ENCODE data around the gene PVRIG. TPM values are rescaled to one million over a fixed set of nuclear protein-coding genes. Genes with fewer than 3 reads are reported as not detected.
A peak's percentile ranks its signal among the peaks of the same experiment; 100 is the strongest.
"Not testable (repeated sequence)": the region's sequence is repeated elsewhere in the genome, so short reads cannot be mapped to it uniquely, and the experiment has no call there.

Gene PVRIG
- total RNA-seq, 5 donors from 2014 or later (not counting 1 experiment from before 2014, with no cell fraction given) = 45.0 to 96.8 (median 78.0) TPM

DNA sequence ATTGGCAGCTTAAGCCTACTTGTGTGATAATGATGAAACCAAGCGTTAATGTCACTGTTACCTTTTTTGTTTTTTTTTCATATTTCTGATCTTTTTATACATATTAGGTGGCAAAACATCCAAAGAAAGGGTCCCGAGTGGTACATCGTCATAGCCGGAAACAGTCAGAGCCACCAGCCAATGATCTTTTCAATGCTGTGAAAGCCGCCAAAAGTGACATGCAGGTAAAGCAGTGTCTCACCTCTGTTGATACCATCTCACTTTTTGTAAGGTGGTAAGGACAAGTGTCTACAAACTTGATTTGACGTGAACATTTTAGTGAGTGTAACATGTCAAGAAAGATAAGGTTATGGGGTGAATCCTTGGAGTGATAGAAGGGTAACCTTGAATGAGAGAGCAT lies 37.1 kb upstream of the PVRIG start:
- peak overlapping the region; percentile 23 for H3K27ac ChIP-seq (ENCODE audit: low read length)
- Mint-ChIP-seq H3K4me1 (peaks cover 31 to 37% (median 32%) of the 10 kb centered on the region in 3 donors), H3K27ac (peak overlapping the region; percentile 84 to 90), H3K4me3 (peak overlapping the region in 1 of 3 donors; percentile 59)
- H3K4me3 ChIP-seq (ENCODE audit: control insufficient read depth in 1 of 2, extremely low read depth in 1 of 2, low read length in 1 of 2); H3K9me3 ChIP-seq; H3K36me3 ChIP-seq (ENCODE audit: control insufficient read depth in 2 of 2, extremely low read depth in 1 of 2, insufficient read depth in 1 of 2, low read length in 1 of 2); H3K36me3 Mint-ChIP-seq; H3K27me3 Mint-ChIP-seq; H3K9me3 Mint-ChIP-seq; H3K27me3 ChIP-seq (replicated peaks in 1 of 2; ENCODE audit: control insufficient read depth in 2 of 2, extremely low read depth in 1 of 2, insufficient read depth in 2 of 2, low read length in 1 of 2); CTCF ChIA-PET: not testable (repeated sequence)
- WGBS (ENCODE audit: insufficient coverage) = no CpG with 5 or more reads among the region's 6 CpGs
- DNase-seq (peak in 3 of 35 experiments; percentile 29 to 57 (median 41)), ATAC-seq (replicated peaks in 1 of 4) (peak in 1 of 4 experiments; percentile 33)
- POLR2A ChIA-PET = interaction anchor here (0.6 kb wide), 2 partner anchors 248 to 262 kb away, joined by 3 read pairs; no protein-coding TSS in a partner anchor
- H3K4me1 ChIP-seq (ENCODE audit: control insufficient read depth in 1 of 2, extremely low read depth in 1 of 2, insufficient read depth in 2 of 2, low read length in 2 of 2) = peaks cover 26 to 27% of the 10 kb centered on the region in 2 experiments

DNA sequence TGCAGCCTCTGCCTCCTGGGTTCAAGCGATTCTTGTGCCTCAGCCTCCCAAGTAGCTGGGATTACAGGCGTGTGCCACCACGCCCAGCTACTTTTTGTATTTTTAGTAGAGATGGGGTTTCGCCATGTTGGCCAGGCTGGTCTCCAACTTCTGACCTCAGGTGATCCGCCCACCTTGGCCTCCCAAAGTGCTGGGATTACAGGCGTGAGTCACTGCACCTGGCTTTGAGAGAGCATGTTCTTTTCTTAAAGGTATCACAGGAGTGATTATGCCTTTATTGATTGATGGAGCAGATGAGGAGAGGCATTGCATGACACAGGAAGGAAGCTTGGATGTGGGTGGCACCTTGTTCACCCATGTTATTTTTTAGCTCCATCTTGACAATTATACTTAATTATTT lies 36.7 kb upstream of the PVRIG start:
- H3K4me1 Mint-ChIP-seq = peaks cover 31 to 33% (median 32%) of the 10 kb centered on the region in 3 donors
- H3K27me3 Mint-ChIP-seq; H3K27me3 ChIP-seq (replicated peaks in 1 of 2; ENCODE audit: control insufficient read depth in 2 of 2, extremely low read depth in 1 of 2, insufficient read depth in 2 of 2, low read length in 1 of 2); DNase-seq; H3K36me3 ChIP-seq (ENCODE audit: control insufficient read depth in 2 of 2, extremely low read depth in 1 of 2, insufficient read depth in 1 of 2, low read length in 1 of 2); CTCF ChIA-PET; H3K9me3 ChIP-seq; H3K4me3 ChIP-seq (ENCODE audit: control insufficient read depth in 1 of 2, extremely low read depth in 1 of 2, low read length in 1 of 2); H3K4me3 Mint-ChIP-seq; H3K9me3 Mint-ChIP-seq; H3K27ac ChIP-seq (ENCODE audit: low read length); H3K36me3 Mint-ChIP-seq; ATAC-seq (replicated peaks in 1 of 4): not testable (repeated sequence)
- POLR2A ChIA-PET = interaction anchor here (0.6 kb wide), 2 partner anchors 247 to 261 kb away, joined by 3 read pairs; no protein-coding TSS in a partner anchor
- peak overlapping the region in 1 of 2 donors; percentile 90 for H3K27ac Mint-ChIP-seq
- WGBS (ENCODE audit: insufficient coverage) = 85% methylated on average over 5 of the region's 6 CpGs
- peaks cover 21 to 26% of the 10 kb centered on the region in 2 experiments for H3K4me1 ChIP-seq (ENCODE audit: control insufficient read depth in 1 of 2, extremely low read depth in 1 of 2, insufficient read depth in 2 of 2, low read length in 2 of 2)

DNA sequence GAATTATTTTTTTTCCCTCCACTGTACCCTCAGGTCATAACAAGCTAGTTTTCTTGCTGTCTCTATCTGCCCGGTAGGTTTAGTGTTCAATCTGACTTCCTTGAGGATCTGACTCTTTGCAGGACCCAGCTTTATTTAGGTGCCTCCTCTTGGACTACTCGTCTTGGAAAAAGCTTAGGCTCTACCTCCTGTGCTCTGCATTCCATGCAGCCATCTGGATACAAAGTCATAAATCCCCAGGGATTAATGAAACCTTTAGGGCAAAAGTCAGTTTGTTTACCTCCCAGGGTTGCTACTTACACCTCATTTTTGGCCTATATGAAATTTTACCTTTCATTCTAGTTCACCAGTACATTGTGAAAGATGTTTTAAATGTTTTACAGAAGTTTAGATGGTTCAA lies 34.0 kb upstream of the PVRIG start:
- ChIA-PET POLR2A (interaction anchor here in 1 of 2 donors (0.6 kb wide), 1 partner anchor 159 kb away, joined by 11 read pairs; no protein-coding TSS in a partner anchor), CTCF (interaction anchor here (0.7 to 1.4 kb wide), 3 partner anchors 19 to 95 kb away, joined by 4 to 6 read pairs (median 5); no protein-coding TSS in a partner anchor)
- Mint-ChIP-seq H3K36me3 (no peaks in the 10 kb centered on the region), H3K4me3 (no peak overlapping the region), H3K27ac (no peak overlapping the region), H3K4me1 (peaks cover 34 to 40% (median 37%) of the 10 kb centered on the region in 3 donors), H3K9me3 (peaks cover 0 to 2% (median 2%) of the 10 kb centered on the region in 3 donors), H3K27me3 (no peaks in the 10 kb centered on the region)
- ATAC-seq (replicated peaks in 1 of 4) (no peak), DNase-seq (no peak)
- H3K4me3 ChIP-seq (ENCODE audit: control insufficient read depth in 1 of 2, extremely low read depth in 1 of 2, low read length in 1 of 2) = no peak overlapping the region
- H3K36me3 ChIP-seq (ENCODE audit: control insufficient read depth in 2 of 2, extremely low read depth in 1 of 2, insufficient read depth in 1 of 2, low read length in 1 of 2) = no peaks in the 10 kb centered on the region
- H3K27me3 ChIP-seq (replicated peaks in 1 of 2; ENCODE audit: control insufficient read depth in 2 of 2, extremely low read depth in 1 of 2, insufficient read depth in 2 of 2, low read length in 1 of 2) = no peaks in the 10 kb centered on the region
- 93% methylated on average over 2 of the region's 2 CpGs for WGBS (ENCODE audit: insufficient coverage)
- H3K27ac ChIP-seq (ENCODE audit: low read length) = no peak overlapping the region
- H3K9me3 ChIP-seq = no peaks in the 10 kb centered on the region
- peaks cover 6 to 21% of the 10 kb centered on the region in 2 experiments for H3K4me1 ChIP-seq (ENCODE audit: control insufficient read depth in 1 of 2, extremely low read depth in 1 of 2, insufficient read depth in 2 of 2, low read length in 2 of 2)

DNA sequence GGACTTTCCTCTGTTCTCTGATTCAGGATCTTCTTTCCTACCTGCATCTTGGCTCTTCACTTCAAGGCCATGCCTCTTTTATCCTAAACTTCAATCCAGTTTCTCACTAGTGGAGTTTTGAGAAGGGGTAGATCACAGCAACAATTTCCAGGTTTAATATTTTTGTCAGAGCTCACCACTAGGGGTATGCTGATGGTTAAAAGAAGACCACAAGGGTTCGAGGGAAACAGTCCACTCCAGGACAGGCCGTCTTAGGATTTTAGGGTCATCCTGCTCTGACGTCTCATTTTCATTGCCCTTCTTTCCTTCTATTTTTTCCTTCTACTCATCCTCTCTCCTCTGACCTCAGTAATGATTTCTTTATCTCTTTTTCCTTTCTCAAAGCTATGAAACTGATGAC lies 30.7 kb upstream of the PVRIG start:
- H3K4me3 Mint-ChIP-seq = no peak overlapping the region
- POLR2A ChIA-PET = no interaction called here
- CTCF ChIA-PET = no interaction called here
- H3K27ac ChIP-seq (ENCODE audit: low read length) = no peak overlapping the region
- no peak for ATAC-seq (replicated peaks in 1 of 4)
- H3K4me1 Mint-ChIP-seq = peaks cover 32 to 43% (median 34%) of the 10 kb centered on the region in 3 donors
- no peaks in the 10 kb centered on the region for H3K9me3 ChIP-seq
- no peak overlapping the region for H3K4me3 ChIP-seq (ENCODE audit: control insufficient read depth in 1 of 2, extremely low read depth in 1 of 2, low read length in 1 of 2)
- H3K9me3 Mint-ChIP-seq = no peaks in the 10 kb centered on the region
- H3K27ac Mint-ChIP-seq = no peak overlapping the region
- peaks cover 0 to 32% of the 10 kb centered on the region in 2 experiments for H3K4me1 ChIP-seq (ENCODE audit: control insufficient read depth in 1 of 2, extremely low read depth in 1 of 2, insufficient read depth in 2 of 2, low read length in 2 of 2)
- DNase-seq = no peak
- H3K27me3 Mint-ChIP-seq = no peaks in the 10 kb centered on the region
- H3K36me3 ChIP-seq (ENCODE audit: control insufficient read depth in 2 of 2, extremely low read depth in 1 of 2, insufficient read depth in 1 of 2, low read length in 1 of 2) = no peaks in the 10 kb centered on the region
- H3K27me3 ChIP-seq (replicated peaks in 1 of 2; ENCODE audit: control insufficient read depth in 2 of 2, extremely low read depth in 1 of 2, insufficient read depth in 2 of 2, low read length in 1 of 2) = no peaks in the 10 kb centered on the region
- no peaks in the 10 kb centered on the region for H3K36me3 Mint-ChIP-seq
- WGBS (ENCODE audit: insufficient coverage) = no CpG with 5 or more reads among the region's 3 CpGs

DNA sequence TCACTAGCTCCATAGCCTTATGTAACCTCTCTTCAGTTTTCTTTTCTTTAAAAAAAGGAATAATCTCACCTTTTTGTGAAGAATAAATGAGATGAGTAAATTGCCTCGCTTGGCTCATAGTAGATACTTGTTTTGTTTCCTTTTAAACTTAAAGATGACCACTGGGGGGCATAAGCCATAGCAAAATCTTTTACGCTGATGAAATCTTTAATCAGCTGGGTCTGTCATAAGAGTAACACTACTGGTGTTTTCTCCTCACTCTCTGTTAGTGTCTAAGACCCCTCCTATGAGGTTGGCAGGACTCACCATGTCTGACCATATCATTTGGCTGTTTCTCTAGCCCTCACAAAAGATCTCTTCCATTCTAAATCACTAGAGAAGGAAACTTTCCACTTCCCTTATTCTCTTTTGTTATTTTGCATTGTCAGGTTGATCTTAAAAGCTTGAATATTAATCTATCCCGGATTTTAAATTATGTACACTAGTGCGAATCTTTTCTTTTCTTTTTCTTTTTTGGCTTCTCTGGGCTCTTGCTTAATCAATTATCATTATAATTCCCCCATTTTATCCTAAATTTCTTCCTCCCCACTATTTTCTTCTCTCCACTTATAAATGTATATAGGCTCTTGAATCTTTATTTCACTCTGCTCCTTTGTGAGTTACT lies 29.6 kb upstream of the PVRIG start:
- ATAC-seq (replicated peaks in 1 of 4) = peak; percentile 77 to 87 (median 84)
- peaks cover 35 to 43% (median 42%) of the 10 kb centered on the region in 3 donors for H3K4me1 Mint-ChIP-seq
- 0% methylated on average over 1 of the region's 4 CpGs for WGBS (ENCODE audit: insufficient coverage)

DNA sequence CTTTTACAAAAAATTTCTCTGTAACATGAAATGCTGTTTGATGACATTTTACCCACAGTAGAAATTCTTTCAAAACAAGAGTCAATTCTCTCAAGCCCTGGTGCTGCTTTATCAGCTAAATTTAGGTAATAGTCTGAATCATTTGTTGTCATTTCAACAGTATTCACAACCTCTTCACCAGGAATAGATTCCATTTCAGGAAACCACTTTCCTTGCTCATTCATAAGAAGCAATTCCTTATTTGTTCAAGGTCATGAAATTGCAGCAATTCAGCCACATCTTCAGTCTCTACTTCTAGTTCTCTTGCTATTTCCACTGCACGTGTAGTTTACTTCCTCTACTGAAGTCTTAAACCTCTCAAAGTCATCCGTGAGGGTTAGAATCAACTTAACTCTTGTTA lies 28.0 kb upstream of the PVRIG start:
- peak overlapping the region; percentile 75 to 81 for H3K27ac Mint-ChIP-seq
- H3K4me1 ChIP-seq (ENCODE audit: control insufficient read depth in 1 of 2, extremely low read depth in 1 of 2, insufficient read depth in 2 of 2, low read length in 2 of 2) = peaks cover 0 to 41% of the 10 kb centered on the region in 2 experiments
- no peak overlapping the region for H3K4me3 ChIP-seq (ENCODE audit: control insufficient read depth in 1 of 2, extremely low read depth in 1 of 2, low read length in 1 of 2)
- H3K36me3 Mint-ChIP-seq = no peaks in the 10 kb centered on the region
- ATAC-seq (replicated peaks in 1 of 4) (peak in 1 of 4 experiments; percentile 30), DNase-seq (no peak)
- H3K27ac ChIP-seq (ENCODE audit: low read length) = no peak overlapping the region
- no peaks in the 10 kb centered on the region for H3K9me3 Mint-ChIP-seq
- H3K4me3 Mint-ChIP-seq = peak overlapping the region in 1 of 3 donors; percentile 32
- no peaks in the 10 kb centered on the region for H3K27me3 ChIP-seq (replicated peaks in 1 of 2; ENCODE audit: control insufficient read depth in 2 of 2, extremely low read depth in 1 of 2, insufficient read depth in 2 of 2, low read length in 1 of 2)
- ChIA-PET CTCF (no interaction called here), POLR2A (no interaction called here)
- no peaks in the 10 kb centered on the region for H3K9me3 ChIP-seq
- H3K36me3 ChIP-seq (ENCODE audit: control insufficient read depth in 2 of 2, extremely low read depth in 1 of 2, insufficient read depth in 1 of 2, low read length in 1 of 2) = no peaks in the 10 kb centered on the region
- no CpG with 5 or more reads among the region's 2 CpGs for WGBS (ENCODE audit: insufficient coverage)
- H3K27me3 Mint-ChIP-seq = no peaks in the 10 kb centered on the region
- H3K4me1 Mint-ChIP-seq = peaks cover 35 to 45% (median 43%) of the 10 kb centered on the region in 3 donors

More for the DNA sequence above, 29.6 kb upstream of the PVRIG start:
- CTCF ChIA-PET = interaction anchor here (0.6 to 1.4 kb wide), 11 partner anchors 13 to 217 kb away, joined by 3 to 13 read pairs (median 3); partner anchors contain the start of genes GPC2 (in 1 of the 2) and STAG3 (in 1 of the 2)
- DNase-seq = peak in 1 of 35 experiments; percentile 73
- Histone ChIP-seq H3K9me3 (no peaks in the 10 kb centered on the region), H3K27me3 (replicated peaks in 1 of 2; ENCODE audit: control insufficient read depth in 2 of 2, extremely low read depth in 1 of 2, insufficient read depth in 2 of 2, low read length in 1 of 2) (no peaks in the 10 kb centered on the region), H3K36me3 (ENCODE audit: control insufficient read depth in 2 of 2, extremely low read depth in 1 of 2, insufficient read depth in 1 of 2, low read length in 1 of 2) (no peaks in the 10 kb centered on the region), H3K4me1 (ENCODE audit: control insufficient read depth in 1 of 2, extremely low read depth in 1 of 2, insufficient read depth in 2 of 2, low read length in 2 of 2) (peaks cover 0 to 37% of the 10 kb centered on the region in 2 experiments), H3K27ac (ENCODE audit: low read length) (no peak overlapping the region), H3K4me3 (ENCODE audit: control insufficient read depth in 1 of 2, extremely low read depth in 1 of 2, low read length in 1 of 2) (no peak overlapping the region)
- Mint-ChIP-seq H3K36me3 (no peaks in the 10 kb centered on the region), H3K9me3 (no peaks in the 10 kb centered on the region), H3K27me3 (no peaks in the 10 kb centered on the region), H3K27ac (peak overlapping the region; percentile 37 to 50), H3K4me3 (no peak overlapping the region)
- POLR2A ChIA-PET = no interaction called here
